OCI-LY1 (cell line): Measurements from ENCODE around the gene LAMC3.

Experiments used
- H2AFZ ChIP-seq: fragments of 200-600 bp; sonication (generic), shearing (Covaris generic); 2 replicates; pipeline ENCODE4 v1.6.0; 2014; ENCODE audit warnings: antibody characterized with exemption, mild to moderate bottlenecking, low read length
- H3F3A ChIP-seq: fragments of 200-600 bp; sonication (generic), shearing (Covaris generic); 2 replicates; pipeline ENCODE4 v1.6.0; 2014; ENCODE audit warnings: mild to moderate bottlenecking, antibody characterized with exemption, low read length, moderate library complexity; ENCODE audit not compliant: insufficient read depth
- H3K27ac ChIP-seq: fragments of 200-600 bp; sonication (generic); 2 replicates; pipeline ENCODE4 v1.5.1; 2014; ENCODE audit warnings: low read length, mixed run types, mild to moderate bottlenecking, low read depth; ENCODE audit not compliant: poor library complexity, severe bottlenecking
- H3K27me3 ChIP-seq: fragments of 200-600 bp; sonication (generic); 2 replicates; pipeline ENCODE4 v1.6.0; 2014; ENCODE audit warnings: antibody characterized with exemption, mild to moderate bottlenecking, low read length, moderate library complexity; ENCODE audit not compliant: insufficient read depth
- H3K36me3 ChIP-seq: fragments of 200-600 bp; sonication (generic); 2 replicates; pipeline ENCODE4 v1.6.1; 2014; ENCODE audit warnings: mild to moderate bottlenecking, antibody characterized with exemption, low read length, moderate library complexity, mixed read lengths; ENCODE audit not compliant: insufficient read depth
- H3K4me1 ChIP-seq: fragments of 200-600 bp; sonication (generic); 2 replicates; pipeline ENCODE4 v1.5.1; 2014; ENCODE audit warnings: mild to moderate bottlenecking, low read length, moderate library complexity; ENCODE audit not compliant: insufficient read depth, severe bottlenecking
- H3K4me2 ChIP-seq: fragments of 200-600 bp; sonication (generic), shearing (Covaris generic); 2 replicates; pipeline ENCODE4 v1.6.1; 2014; ENCODE audit warnings: low read length
- H3K4me3 ChIP-seq: fragments of 200-600 bp; sonication (generic); 2 replicates; pipeline ENCODE4 v1.5.1; 2014; ENCODE audit warnings: low read length, low read depth, mild to moderate bottlenecking, mixed read lengths; ENCODE audit not compliant: poor library complexity, severe bottlenecking
- H3K79me2 ChIP-seq: fragments of 200-600 bp; shearing (Covaris generic); 2 replicates; pipeline ENCODE4 v1.6.1; 2016; ENCODE audit warnings: mixed run types, low read length, mixed read lengths; ENCODE audit not compliant: insufficient read depth
- H3K9ac ChIP-seq: fragments of 200-600 bp; sonication (generic), shearing (Covaris generic); 2 replicates; pipeline ENCODE4 v1.6.1; 2014; ENCODE audit warnings: mild to moderate bottlenecking, low read length, mixed read lengths
- H3K9me2 ChIP-seq: fragments of 200-600 bp; sonication (generic), shearing (Covaris generic); 2 replicates; pipeline ENCODE4 v1.6.1; 2014; ENCODE audit warnings: low read depth, mild to moderate bottlenecking, low read length, mixed read lengths
- H3K9me3 ChIP-seq: fragments of 200-600 bp; shearing (Covaris generic); 2 replicates; pipeline ENCODE4 v1.6.1; 2014; ENCODE audit warnings: low read length, mixed read lengths
- H4K20me1 ChIP-seq: fragments of 200-600 bp; sonication (generic), shearing (Covaris generic); 2 replicates; pipeline ENCODE4 v1.6.0; 2016; ENCODE audit warnings: mild to moderate bottlenecking, low read length; ENCODE audit not compliant: insufficient read depth
- CTCF ChIP-seq: fragments of 200-600 bp; sonication (generic), shearing (Covaris generic); IDR thresholded peaks from 2 replicates; pipeline ENCODE4 v1.5.1; 2017; ENCODE audit warnings: mild to moderate bottlenecking, antibody characterized with exemption, low read length, moderate library complexity, mixed read lengths
- EZH2 ChIP-seq: fragments of 200-600 bp; sonication (generic), shearing (Covaris generic); IDR thresholded peaks from 2 replicates; pipeline ENCODE4 v1.8.0; 2017; ENCODE audit warnings: borderline replicate concordance, mixed run types, mild to moderate bottlenecking, antibody characterized with exemption, low read length, moderate library complexity, mixed read lengths

Gene LAMC3

GRCh38 chr9:130989391-130989790, 19.6 kb upstream of the LAMC3 start:
- TF ChIP-seq EZH2 = no peak
- no peak for TF ChIP-seq CTCF
- H3K36me3 ChIP-seq = no peaks in the 10 kb centered on the region
- H3K9me3 ChIP-seq = no peaks in the 10 kb centered on the region
- no peaks in the 10 kb centered on the region for H3K79me2 ChIP-seq
- no peak overlapping the region for H2AFZ ChIP-seq
- no peaks in the 10 kb centered on the region for H3K9me2 ChIP-seq
- H4K20me1 ChIP-seq = no peaks in the 10 kb centered on the region
- no peaks in the 10 kb centered on the region for H3F3A ChIP-seq
- 0 out of 2 replicates have a peak, but pooled peaks cover 4% of the 10 kb centered on the region for H3K27me3 ChIP-seq
- H3K4me2 ChIP-seq = no peak overlapping the region
- no peak overlapping the region for H3K4me3 ChIP-seq
- no peak overlapping the region for H3K27ac ChIP-seq
- H3K9ac ChIP-seq = no peak overlapping the region
- no peaks in the 10 kb centered on the region for H3K4me1 ChIP-seq

GRCh38 chr9:130989891-130990290, 19.1 kb upstream of the LAMC3 start:
- TF ChIP-seq EZH2 (no peak), CTCF (no peak)
- Histone ChIP-seq H3K36me3 (no peaks in the 10 kb centered on the region), H3K4me2 (no peak overlapping the region), H3K4me3 (no peak overlapping the region), H3K9me3 (no peaks in the 10 kb centered on the region), H2AFZ (no peak overlapping the region), H3F3A (no peaks in the 10 kb centered on the region), H3K27ac (no peak overlapping the region), H3K9me2 (no peaks in the 10 kb centered on the region), H3K79me2 (no peaks in the 10 kb centered on the region), H3K9ac (no peak overlapping the region), H3K27me3 (peaks cover 4% of the 10 kb centered on the region; the same call in 1 of the 2 replicates), H3K4me1 (no peaks in the 10 kb centered on the region), H4K20me1 (no peaks in the 10 kb centered on the region)

DNA sequence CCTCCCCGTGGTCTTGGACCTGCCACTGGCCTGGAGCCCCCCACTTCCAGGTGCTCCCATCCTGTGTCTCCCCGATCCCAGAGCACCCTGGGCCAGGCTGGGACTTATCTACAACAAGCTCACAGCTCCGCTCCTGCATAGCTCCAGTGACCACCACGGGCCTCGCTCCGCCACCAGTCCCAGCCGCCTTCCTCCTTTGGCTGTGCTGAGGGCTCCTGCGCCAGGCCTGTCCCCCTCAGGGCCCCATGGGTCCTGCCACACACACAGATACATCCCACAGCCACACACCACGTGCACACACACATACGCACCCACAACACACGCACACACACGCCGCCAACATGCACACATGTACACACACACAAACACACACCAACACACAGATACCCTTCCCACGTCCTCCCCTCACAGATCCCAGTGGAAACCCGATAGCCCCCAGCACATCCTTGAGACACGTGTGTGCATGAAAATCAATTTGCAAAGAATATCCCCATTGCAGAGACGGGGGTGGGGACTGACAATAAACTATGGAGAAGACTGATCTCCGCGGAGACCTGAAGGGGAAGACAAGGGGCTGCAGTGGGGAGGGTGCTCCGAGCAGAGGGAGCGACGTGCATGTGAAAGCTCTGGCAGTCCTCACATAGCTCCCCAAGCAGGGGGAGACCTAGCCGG, 18.5 kb upstream of the LAMC3 start:
- H4K20me1 ChIP-seq = no peaks in the 10 kb centered on the region
- no peaks in the 10 kb centered on the region for H3F3A ChIP-seq
- no peak overlapping the region for H3K4me3 ChIP-seq
- no peaks in the 10 kb centered on the region for H3K36me3 ChIP-seq
- no peak overlapping the region for H3K27ac ChIP-seq
- no peak overlapping the region for H3K4me2 ChIP-seq
- no peaks in the 10 kb centered on the region for H3K9me3 ChIP-seq
- H3K4me1 ChIP-seq = no peaks in the 10 kb centered on the region
- no peak overlapping the region for H2AFZ ChIP-seq
- H3K9me2 ChIP-seq = no peaks in the 10 kb centered on the region
- no peak overlapping the region for H3K9ac ChIP-seq
- peaks cover 4% of the 10 kb centered on the region; the same call in 1 of the 2 replicates for H3K27me3 ChIP-seq
- no peaks in the 10 kb centered on the region for H3K79me2 ChIP-seq
- TF ChIP-seq EZH2 (no peak), CTCF (no peak)
